Left cardiac atrium (tissue), 4 donors: ENCODE data around the gene NCDN. TPM values are rescaled to one million over a fixed set of nuclear protein-coding genes. Genes with fewer than 3 reads are reported as not detected.

Experiments
- ATAC-seq, 2 donors: fragments of 200-7000 bp; cut with Tn5 transposase; one replicate each; pipeline ENCODE4 v1.9.1; 2020; ENCODE audit warnings: mild to moderate bottlenecking in 2 of 2, moderate library complexity in 2 of 2
- DNase-seq: peaks from one replicate; pipeline ENCODE4 v3.0.0-alpha.2; 2020
- intact Hi-C, 2 donors: fragments of 100-400 bp; cut with DNase I; formaldehyde crosslinking; loops; one replicate each; pipeline versions ENCODE4 v1.14.1 to v1.15.1; 2022 to 2023
- long read RNA-seq: library from polyadenylated mRNA; unstranded; transcript quantifications from one replicate; pipeline ENCODE4 v2.0.0, GENCODE V29; 2021
- total RNA-seq, 2 donors: library from RNA; stranded (reverse); fragmentation: NEBNext Ultra II Directional; extraction: Animal tissue kit (Norgen Biotek cat#: 25700); gene quantifications; one replicate each; pipeline ENCODE4 v1.2.1, GENCODE V29; 2021
- donor health status: DM: no; HTN: yes; CAD: no.
- donor health status: DM: no; HTN: yes; CAD: no; lungs with severe emphysema.
- donor health status: DM: yes; HTN: yes; CAD: no.
- donor health status: Dilated cardiomyopathy.

The NCDN gene
- 10 to 100 TPM; 23.4 TPM for total RNA-seq
- long read RNA-seq, partial matches to known transcripts: 10 of 21 reads
- long read RNA-seq, other reads (novel, unspliced or antisense): 6 of 21 reads

GRCh38 chr1:35557611-35558373 is at the start of gene NCDN:
TSS of gene NCDN (plus strand) at chr1:35557799. CDS start at chr1:35558191, 392 bp downstream.
- DNase-seq (peak; percentile 98), ATAC-seq (peak; percentile 96 to 97)
- intact Hi-C loops: no loop called here

- ATAC-seq (no peak), DNase-seq (no peak)
- intact Hi-C loops: no loop called here
Observed at GRCh38 chr1:35507947-35508346, 49.7 kb upstream of the NCDN start.

GRCh38 chr1:35509558-35509957 is 48.0 kb upstream of the NCDN start:
- ATAC-seq: no peak
- intact Hi-C loops: no loop called here
- DNase-seq: no peak

GRCh38 chr1:35511305-35511704 is 46.3 kb upstream of the NCDN start:
- intact Hi-C loops: no loop called here
- no peak for DNase-seq
- no peak for ATAC-seq

- intact Hi-C loops: no loop called here
- DNase-seq: no peak
- no peak for ATAC-seq
Observed at GRCh38 chr1:35518183-35518582, 39.4 kb upstream of the NCDN start.

GRCh38 chr1:35519432-35519831 is 38.2 kb upstream of the NCDN start:
- intact Hi-C loops: no loop called here
- no peak for ATAC-seq
- DNase-seq: no peak

GRCh38 chr1:35524106-35524505 is 33.5 kb upstream of the NCDN start:
- no peak for ATAC-seq
- DNase-seq: no peak
- intact Hi-C loops: no loop called here

GRCh38 chr1:35530168-35530567 is 27.4 kb upstream of the NCDN start:
- ATAC-seq (no peak), DNase-seq (no peak)
- intact Hi-C loops: no loop called here

- intact Hi-C loops: no loop called here
- peak; percentile 15 to 26 for ATAC-seq
- DNase-seq: no peak
Observed at GRCh38 chr1:35530946-35531345, 26.7 kb upstream of the NCDN start.

- DNase-seq: no peak
- intact Hi-C loops: no loop called here
- peak in 1 of 2 donors; percentile 21 for ATAC-seq
Observed at GRCh38 chr1:35531368-35531767, 26.2 kb upstream of the NCDN start.

GRCh38 chr1:35532497-35533223 is 24.9 kb upstream of the NCDN start:
- intact Hi-C loops: no loop called here
- ATAC-seq (peak; percentile 40 to 41), DNase-seq (no peak)

GRCh38 chr1:35533586-35533985 is 24.0 kb upstream of the NCDN start:
- no peak for ATAC-seq
- intact Hi-C loops: no loop called here

GRCh38 chr1:35535243-35535642 is 22.4 kb upstream of the NCDN start:
- intact Hi-C loops: no loop called here
- no peak for ATAC-seq
- no peak for DNase-seq

More at GRCh38 chr1:35533586-35533985, 24.0 kb upstream of the NCDN start:
- DNase-seq: no peak

GRCh38 chr1:35536556-35537162 is 20.9 kb upstream of the NCDN start:
- DNase-seq (no peak), ATAC-seq (no peak)
- intact Hi-C loops: no loop called here

GRCh38 chr1:35537806-35538205 is 19.8 kb upstream of the NCDN start:
- ATAC-seq: no peak
- intact Hi-C loops: no loop called here
- DNase-seq: no peak

GRCh38 chr1:35539073-35539823 is 18.4 kb upstream of the NCDN start:
- intact Hi-C loops: no loop called here
- peak; percentile 35 to 41 for ATAC-seq
- DNase-seq: no peak

GRCh38 chr1:35539824-35540261 is 17.8 kb upstream of the NCDN start:
- intact Hi-C loops: no loop called here
- DNase-seq (no peak), ATAC-seq (peak; percentile 69 to 73)

GRCh38 chr1:35544976-35545375 is 12.6 kb upstream of the NCDN start:
- DNase-seq (peak; percentile 73), ATAC-seq (peak; percentile 73 to 86)
- intact Hi-C loops: no loop called here

- intact Hi-C loops: no loop called here
- DNase-seq: no peak
- ATAC-seq: no peak
Observed at GRCh38 chr1:35546614-35547013, 11.0 kb upstream of the NCDN start.
